Measurements from ENCODE around the gene CENPB. TPM values are rescaled to one million over a fixed set of nuclear protein-coding genes. Genes with fewer than 3 reads are reported as not detected.

The CENPB gene
- polyA plus RNA-seq, 1 donor from 2014 or later: 37.9 TPM

DNA sequence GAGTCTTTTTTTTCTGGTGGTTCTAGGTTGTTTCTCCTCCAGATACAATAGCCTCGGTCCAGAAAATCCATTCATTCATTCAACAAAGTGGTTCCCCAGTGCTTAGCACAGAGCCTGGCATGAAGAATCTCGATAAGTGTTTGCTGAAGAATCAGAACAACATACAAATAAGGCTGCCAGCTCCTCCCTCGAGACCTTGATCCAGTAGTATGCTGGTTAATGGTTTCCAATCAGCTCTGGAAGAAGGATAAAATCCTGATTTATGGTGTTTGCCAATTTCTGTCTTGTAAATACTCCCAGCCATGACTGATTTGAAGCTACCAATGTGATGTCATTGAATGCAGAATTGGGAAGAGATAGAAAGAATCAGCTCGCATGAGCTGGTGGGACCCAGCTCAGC is 50.8 kb downstream of the CENPB start:
- Histone ChIP-seq H3K9me3 (ENCODE audit: low read length) (no peaks in the 10 kb centered on the region), H3K9ac (ENCODE audit: low read length) (no peak overlapping the region), H3K36me3 (ENCODE audit: insufficient read depth, low read length) (no peaks in the 10 kb centered on the region), H3K27me3 (ENCODE audit: insufficient read depth, low read depth, low read length) (peaks cover 4% of the 10 kb centered on the region), H3K4me3 (ENCODE audit: low read length) (no peak overlapping the region), H4K20me1 (ENCODE audit: insufficient read depth) (no peaks in the 10 kb centered on the region), H2AFZ (ENCODE audit: low read depth, low read length) (no peak overlapping the region), H3K4me2 (ENCODE audit: low read length) (no peak overlapping the region), H3F3A (ENCODE audit: insufficient read depth, low read length, poor library complexity, severe bottlenecking) (no peaks in the 10 kb centered on the region), H3K79me2 (replicated peaks; ENCODE audit: insufficient read depth, low read length) (no peaks in the 10 kb centered on the region), H3K9me2 (ENCODE audit: insufficient read depth, low read length) (no peaks in the 10 kb centered on the region), H3K27ac (ENCODE audit: low read length) (no peak overlapping the region)
- TF ChIP-seq SMC3 (conservative IDR thresholded peaks at IDR 0.05; ENCODE audit: poor library complexity) (no peak), CTCF (IDR thresholded peaks at IDR 0.05; ENCODE audit: poor library complexity, severe bottlenecking) (no peak), POLR2AphosphoS5 (IDR thresholded peaks at IDR 0.05) (no peak), EP300 (conservative IDR thresholded peaks at IDR 0.05; ENCODE audit: poor library complexity, severe bottlenecking) (no peak), MXI1 (conservative IDR thresholded peaks at IDR 0.05; ENCODE audit: poor library complexity, severe bottlenecking) (no peak), TAF1 (IDR thresholded peaks at IDR 0.05; ENCODE audit: low read depth) (no peak), EZH2 (IDR thresholded peaks at IDR 0.05; ENCODE audit: borderline replicate concordance, insufficient read depth, low read length, poor library complexity, severe bottlenecking) (no peak), RAD21 (conservative IDR thresholded peaks at IDR 0.05) (no peak)
- TF ChIP-seq, protein P1, sequence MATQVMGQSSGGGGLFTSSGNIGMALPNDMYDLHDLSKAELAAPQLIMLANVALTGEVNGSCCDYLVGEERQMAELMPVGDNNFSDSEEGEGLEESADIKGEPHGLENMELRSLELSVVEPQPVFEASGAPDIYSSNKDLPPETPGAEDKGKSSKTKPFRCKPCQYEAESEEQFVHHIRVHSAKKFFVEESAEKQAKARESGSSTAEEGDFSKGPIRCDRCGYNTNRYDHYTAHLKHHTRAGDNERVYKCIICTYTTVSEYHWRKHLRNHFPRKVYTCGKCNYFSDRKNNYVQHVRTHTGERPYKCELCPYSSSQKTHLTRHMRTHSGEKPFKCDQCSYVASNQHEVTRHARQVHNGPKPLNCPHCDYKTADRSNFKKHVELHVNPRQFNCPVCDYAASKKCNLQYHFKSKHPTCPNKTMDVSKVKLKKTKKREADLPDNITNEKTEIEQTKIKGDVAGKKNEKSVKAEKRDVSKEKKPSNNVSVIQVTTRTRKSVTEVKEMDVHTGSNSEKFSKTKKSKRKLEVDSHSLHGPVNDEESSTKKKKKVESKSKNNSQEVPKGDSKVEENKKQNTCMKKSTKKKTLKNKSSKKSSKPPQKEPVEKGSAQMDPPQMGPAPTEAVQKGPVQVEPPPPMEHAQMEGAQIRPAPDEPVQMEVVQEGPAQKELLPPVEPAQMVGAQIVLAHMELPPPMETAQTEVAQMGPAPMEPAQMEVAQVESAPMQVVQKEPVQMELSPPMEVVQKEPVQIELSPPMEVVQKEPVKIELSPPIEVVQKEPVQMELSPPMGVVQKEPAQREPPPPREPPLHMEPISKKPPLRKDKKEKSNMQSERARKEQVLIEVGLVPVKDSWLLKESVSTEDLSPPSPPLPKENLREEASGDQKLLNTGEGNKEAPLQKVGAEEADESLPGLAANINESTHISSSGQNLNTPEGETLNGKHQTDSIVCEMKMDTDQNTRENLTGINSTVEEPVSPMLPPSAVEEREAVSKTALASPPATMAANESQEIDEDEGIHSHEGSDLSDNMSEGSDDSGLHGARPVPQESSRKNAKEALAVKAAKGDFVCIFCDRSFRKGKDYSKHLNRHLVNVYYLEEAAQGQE (IDR thresholded peaks at IDR 0.05; ENCODE audit: borderline replicate concordance): no peak

DNA sequence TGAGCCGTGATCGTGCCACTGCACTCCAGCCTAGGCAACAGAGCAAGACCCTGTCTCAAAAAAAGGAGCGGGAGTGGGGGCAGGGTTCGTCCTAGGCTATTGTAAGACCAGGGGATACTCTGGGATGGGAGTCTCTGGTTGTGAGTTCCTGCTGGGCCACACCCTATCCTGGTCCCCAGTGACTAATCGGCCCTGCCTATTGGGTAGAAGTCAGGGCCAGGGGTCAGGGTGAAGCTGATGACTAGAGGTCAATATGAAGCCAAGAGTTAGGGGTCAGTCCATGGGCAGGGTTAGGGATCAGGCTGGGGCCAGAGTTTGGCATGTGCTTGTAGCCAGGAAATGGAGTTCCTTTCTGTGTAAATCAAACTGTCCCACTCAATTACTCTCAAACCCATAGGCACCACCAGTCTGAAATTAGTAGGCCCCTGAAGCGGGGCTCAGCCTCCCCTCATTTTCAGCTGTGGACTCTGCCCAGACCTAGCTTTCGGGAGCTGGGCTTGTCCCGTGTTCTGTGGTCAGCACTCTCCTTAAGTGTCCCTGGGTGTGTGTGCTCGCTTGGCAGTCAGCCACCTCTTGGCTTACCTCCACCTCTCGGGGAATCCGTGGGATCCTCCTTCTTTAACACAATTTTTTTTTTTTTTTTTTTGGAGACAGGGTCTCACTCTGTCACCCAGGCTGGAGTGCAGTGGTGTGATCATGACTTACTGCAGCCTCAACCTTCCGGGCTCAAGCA is 52.3 kb downstream of the CENPB start:
- Histone ChIP-seq H3K9ac (ENCODE audit: low read length) (no peak overlapping the region), H3F3A (ENCODE audit: insufficient read depth, low read length, poor library complexity, severe bottlenecking) (no peaks in the 10 kb centered on the region), H2AFZ (ENCODE audit: low read depth, low read length) (no peak overlapping the region), H3K4me2 (ENCODE audit: low read length) (no peak overlapping the region), H3K4me3 (ENCODE audit: low read length) (no peak overlapping the region), H3K9me2 (ENCODE audit: insufficient read depth, low read length) (no peaks in the 10 kb centered on the region), H3K27ac (ENCODE audit: low read length) (no peak overlapping the region), H3K36me3 (ENCODE audit: insufficient read depth, low read length) (no peaks in the 10 kb centered on the region), H4K20me1 (ENCODE audit: insufficient read depth) (no peaks in the 10 kb centered on the region), H3K27me3 (ENCODE audit: insufficient read depth, low read depth, low read length) (peaks cover 4% of the 10 kb centered on the region), H3K9me3 (ENCODE audit: low read length) (no peaks in the 10 kb centered on the region), H3K79me2 (replicated peaks; ENCODE audit: insufficient read depth, low read length) (no peaks in the 10 kb centered on the region)
- TF ChIP-seq EZH2 (IDR thresholded peaks at IDR 0.05; ENCODE audit: borderline replicate concordance, insufficient read depth, low read length, poor library complexity, severe bottlenecking) (no peak), CTCF (IDR thresholded peaks at IDR 0.05; ENCODE audit: poor library complexity, severe bottlenecking) (no peak)

Other genes starting within 250 kb of the CENPB start
- gene GFRA4, start 123.3 kb downstream of the CENPB start, polyA plus RNA-seq: not detected in 2 replicates
- not detected in 2 replicates for gene ADAM33, start 104.7 kb downstream of the CENPB start, polyA plus RNA-seq
- 0.12 TPM in 1 of 2 replicates, not detected in the other for gene SIGLEC1, start 74.1 kb downstream of the CENPB start, polyA plus RNA-seq
- gene HSPA12B, start 54.1 kb downstream of the CENPB start, polyA plus RNA-seq: not detected in 2 replicates
- gene ADISSP, start 19.0 kb downstream of the CENPB start, polyA plus RNA-seq: 39.8 and 48.7 TPM in 2 replicates
- gene SPEF1, start 5.3 kb downstream of the CENPB start, polyA plus RNA-seq: 0.58 and 2.8 TPM in 2 replicates
- gene CDC25B, start 9.6 kb upstream of the CENPB start, polyA plus RNA-seq: 21.9 and 26.5 TPM in 2 replicates
- gene AP5S1, start 33.8 kb upstream of the CENPB start, polyA plus RNA-seq: 11.3 and 14.0 TPM in 2 replicates
- 5.4 and 7.2 TPM in 2 replicates for gene MAVS, start 60.1 kb upstream of the CENPB start, polyA plus RNA-seq
- gene PANK2, start 102.6 kb upstream of the CENPB start, polyA plus RNA-seq: 41.7 and 53.0 TPM in 2 replicates
- 11.0 and 12.7 TPM in 2 replicates for gene RNF24, start 228.8 kb upstream of the CENPB start, polyA plus RNA-seq

Data from neural cell (in vitro differentiated cells).